DMS114 treated with DMSO at 0.1 percent for 48 hours (cell line): ENCODE measurements around the gene EDN3.

Source experiments
- DNase-seq: peaks from one replicate; lab custom pipeline; 2025; ENCODE audit not compliant: unreplicated experiment; lab: John Stamatoyannopoulos, UW

Gene EDN3

DNA sequence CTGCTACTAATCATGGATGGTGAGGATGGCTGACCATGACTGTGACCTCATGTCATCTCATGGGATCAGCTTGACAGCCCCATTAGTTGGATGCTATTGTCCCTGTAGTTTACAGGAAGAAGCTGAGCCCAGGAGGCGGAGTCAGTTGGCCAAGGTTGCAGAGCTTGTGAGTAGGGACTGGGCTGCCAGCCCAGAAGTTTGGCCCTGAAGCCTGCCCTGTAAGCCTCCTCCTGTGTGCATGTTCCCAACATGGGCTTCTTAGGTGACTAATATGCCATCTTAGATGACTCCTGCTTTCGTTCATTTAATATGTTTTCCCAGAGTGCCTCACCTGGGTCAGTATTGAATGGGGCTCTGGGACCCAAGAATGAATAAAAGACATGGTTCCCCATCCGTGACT is 6.9 kb downstream of the EDN3 start:
- no peak for DNase-seq

DNA sequence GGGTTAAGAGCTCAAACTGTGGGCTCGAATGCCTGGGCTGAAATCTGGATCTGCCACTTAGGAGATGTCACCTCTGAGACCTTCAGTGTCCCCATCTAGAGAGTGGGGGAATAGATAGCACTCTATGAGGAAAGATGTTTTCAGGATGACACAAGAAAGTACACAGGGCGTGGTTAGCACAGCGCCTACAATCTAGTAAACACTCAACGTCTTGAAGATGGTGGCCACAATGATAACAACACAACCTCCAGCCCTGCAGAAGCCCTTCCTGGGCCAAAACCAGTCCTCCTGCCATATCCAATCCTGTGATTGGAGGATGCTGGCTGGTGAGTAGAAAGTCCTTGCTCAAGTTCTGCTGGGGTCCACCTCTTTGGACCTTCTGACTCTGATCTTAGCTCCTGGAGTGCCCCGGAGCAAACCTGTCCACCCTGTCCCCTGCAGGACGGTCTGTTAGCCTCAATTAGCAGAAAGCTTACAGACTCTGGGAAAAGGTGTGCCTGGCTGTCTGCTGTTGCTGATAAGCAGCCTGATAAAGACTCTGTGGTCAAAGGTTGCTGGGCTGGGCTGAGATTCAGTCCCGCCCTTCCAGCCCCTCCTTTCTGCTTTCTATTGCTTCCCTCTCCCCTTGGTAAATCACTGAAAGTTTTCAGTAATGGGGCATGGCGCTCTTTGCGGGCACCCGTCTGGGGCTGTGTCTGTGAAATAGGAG is 8.2 kb downstream of the EDN3 start:
- no peak for DNase-seq

DNA sequence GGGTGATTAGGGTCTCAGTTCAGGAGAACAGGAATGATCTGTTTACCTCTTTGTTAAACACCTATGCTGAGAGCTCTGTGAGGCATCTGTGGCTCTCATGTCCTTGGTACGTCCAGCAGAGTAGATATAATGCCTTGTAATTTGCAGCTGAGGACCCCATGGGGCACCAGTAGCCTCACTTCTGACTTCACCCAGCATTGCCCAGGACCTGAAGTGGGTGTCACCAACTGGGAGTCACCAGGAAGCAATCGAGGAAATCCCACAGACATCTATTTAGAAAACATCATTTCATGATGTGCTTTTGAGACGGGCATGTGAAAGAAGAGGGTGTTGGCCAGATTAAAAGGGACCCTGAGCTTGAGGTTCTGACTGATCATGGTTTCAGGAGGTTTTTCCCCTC is 8.8 kb downstream of the EDN3 start:
- DNase-seq = no peak

DNA sequence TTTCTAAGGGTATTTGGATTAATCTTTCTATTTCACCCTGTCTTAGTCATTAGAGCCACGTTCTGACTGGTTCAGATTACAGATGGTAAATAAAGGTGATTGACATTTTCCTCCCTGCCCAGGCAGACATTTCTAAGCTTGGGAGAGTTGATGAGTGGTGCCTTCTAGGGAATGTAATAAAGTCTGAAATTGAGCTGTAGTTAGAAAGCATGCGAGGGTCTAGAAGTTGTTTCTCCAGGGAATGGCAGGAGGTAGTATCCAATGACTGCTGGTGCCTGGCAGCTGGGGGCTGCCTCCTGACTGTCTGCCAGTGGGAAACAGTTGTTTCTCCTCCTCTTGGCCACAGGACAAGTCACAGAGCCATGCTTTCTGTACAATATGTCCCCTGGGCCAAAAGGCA is 14.6 kb downstream of the EDN3 start:
- no peak for DNase-seq

DNA sequence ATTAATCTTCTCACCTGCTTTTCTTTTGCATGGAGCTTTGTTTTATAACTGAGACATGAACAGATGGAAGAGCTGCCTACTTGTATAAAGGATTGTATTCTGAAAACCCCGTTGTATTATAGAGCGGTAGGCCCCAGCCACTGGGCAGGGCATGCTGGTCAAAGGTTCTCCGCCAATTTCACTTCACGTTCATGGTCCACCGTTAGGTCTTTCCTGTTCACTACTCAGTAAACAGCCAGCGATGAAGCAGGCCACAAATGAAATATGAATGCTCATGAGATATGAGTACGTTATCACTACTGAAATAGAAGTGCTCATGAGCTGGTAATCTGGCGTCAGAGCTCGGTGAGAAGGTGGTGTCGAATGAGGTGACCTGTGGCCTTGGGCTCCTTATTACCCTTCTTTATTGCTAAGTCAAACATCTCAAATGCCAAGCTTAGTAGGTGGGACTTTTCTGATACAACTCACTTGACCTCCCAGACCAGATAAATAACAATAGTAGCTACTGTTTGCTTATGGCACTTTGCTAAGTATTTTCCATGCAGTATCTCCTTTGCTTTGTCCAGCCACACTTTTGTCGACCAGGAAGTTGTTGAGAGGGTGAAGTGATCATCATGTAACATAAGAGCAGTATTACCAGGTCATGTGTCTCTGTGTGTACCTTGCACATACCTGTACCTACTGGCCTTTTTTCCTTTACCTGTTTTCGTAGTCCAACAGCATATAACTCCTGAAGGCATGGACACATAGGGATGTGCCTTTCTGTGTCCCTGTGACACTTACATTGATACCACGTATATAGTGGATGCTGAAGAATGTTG is 16.7 kb downstream of the EDN3 start:
- DNase-seq = no peak

DNA sequence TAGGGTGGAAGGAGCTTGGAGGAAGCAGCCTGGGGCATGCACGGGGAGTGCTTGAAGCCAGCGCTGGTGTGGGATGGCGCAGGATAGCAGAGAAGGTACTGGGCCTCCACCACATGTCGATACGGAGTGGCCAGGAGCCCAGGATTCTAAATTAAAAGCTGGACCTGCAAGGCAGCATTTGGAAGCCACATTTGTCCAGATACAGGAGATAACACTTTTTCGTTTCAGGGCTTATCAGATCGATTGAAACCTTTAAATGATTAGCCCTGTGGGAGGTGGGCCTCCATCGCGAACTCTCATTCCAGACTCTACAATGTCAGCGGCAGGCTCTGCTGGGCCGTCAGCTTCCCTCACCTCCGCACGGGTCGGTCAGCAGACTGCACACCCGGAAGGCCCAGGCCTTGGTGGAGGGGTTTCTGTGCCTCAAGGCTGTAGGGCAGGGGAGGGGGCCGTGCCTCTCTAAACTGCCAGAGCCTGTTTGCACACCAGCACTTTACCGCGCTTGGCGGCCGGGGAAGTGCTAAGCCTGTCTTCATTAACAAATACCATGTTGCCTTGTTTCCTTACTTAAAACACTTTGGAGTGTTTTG is 17.9 kb downstream of the EDN3 start:
- DNase-seq = no peak

DNA sequence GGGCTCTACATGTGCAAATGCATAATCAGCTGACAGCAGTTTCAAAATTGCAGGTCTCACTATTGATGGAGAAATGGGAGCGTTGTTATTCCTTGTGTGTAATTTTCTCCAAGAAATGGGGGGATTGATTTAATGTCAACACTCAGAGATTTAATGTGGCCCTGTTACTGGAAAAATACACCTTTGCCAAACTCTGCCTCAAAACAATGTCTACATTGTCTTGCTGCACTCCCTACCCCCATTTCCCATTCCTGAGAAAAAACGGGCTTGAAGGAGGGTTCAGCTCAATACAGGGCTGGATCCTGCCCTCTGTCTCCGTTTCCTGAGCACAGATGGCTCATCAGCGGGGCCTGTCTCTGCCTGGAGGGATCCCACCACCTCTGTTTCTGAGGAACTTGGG is 18.4 kb downstream of the EDN3 start:
- no peak for DNase-seq

DNA sequence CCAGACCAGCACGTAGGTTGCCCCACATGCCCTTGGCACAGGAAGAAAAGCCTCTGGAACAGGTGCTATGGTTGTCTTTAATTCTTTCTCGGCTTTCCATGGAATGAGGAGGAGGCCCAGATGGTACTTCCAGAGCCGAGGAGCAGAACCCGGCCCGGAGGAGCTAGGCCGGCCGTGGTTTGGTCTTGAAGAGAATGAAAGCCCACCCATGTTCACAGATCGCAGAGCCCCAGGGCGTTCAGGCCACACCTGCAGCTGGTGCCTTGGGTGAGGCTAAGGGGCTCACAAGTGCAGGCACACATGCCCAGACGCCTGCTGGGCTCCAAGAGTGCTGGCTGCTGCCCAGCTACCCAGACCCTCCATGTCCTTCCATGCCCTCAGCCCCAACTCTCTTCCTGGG is 20.0 kb downstream of the EDN3 start:
- DNase-seq = no peak

DNA sequence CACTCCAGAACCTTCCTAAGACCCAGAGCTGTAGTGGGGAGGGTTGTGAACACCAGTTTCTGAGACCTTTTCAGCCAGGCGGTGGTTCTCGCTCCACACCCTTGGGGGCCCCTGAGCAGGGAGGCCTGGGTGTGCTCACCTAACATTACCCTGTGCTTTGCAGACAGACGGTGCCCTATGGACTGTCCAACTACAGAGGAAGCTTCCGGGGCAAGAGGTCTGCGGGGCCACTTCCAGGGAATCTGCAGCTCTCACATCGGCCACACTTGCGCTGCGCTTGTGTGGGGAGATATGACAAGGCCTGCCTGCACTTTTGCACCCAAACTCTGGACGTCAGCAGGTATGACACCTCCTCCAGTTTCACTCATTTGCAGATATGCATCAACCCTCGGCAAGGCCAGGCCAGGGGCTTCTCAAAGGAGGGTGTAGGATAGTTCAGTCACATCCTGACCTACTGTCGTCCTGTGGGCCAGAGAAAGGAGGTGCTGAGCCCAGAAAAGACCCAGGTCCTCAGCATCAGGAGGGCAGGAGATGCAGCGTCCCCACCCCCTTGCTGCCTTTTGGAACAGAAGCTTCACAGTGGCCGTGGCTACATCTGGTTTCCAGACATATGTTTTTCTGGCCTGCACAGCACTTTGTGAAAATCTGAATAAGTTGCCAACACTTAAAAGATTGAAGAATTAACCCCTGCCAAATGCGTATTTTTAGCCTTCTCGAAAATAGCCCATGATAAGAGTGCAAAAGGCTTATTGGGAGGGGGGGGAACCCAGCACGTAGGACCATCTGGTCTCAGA is 20.6 kb downstream of the EDN3 start:
- DNase-seq = no peak

DNA sequence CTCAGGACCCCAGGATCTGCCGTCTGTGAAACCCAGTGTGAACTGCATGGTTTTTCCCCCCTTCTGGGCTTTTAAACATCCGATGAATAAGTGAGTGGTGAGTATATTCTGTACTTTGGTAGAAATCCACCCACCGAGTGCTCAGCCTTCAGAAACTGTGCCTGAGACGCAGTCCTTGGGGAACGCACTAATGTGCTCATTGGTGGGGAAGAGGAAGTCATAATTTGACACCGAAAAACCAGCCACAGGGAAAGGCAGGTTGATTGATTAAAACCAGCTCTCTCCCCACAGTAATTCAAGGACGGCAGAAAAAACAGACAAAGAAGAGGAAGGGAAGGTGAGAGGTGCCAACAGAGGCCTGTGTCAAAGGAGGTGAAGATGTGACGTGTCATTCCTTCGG is 21.7 kb downstream of the EDN3 start:
- no peak for DNase-seq

DNA sequence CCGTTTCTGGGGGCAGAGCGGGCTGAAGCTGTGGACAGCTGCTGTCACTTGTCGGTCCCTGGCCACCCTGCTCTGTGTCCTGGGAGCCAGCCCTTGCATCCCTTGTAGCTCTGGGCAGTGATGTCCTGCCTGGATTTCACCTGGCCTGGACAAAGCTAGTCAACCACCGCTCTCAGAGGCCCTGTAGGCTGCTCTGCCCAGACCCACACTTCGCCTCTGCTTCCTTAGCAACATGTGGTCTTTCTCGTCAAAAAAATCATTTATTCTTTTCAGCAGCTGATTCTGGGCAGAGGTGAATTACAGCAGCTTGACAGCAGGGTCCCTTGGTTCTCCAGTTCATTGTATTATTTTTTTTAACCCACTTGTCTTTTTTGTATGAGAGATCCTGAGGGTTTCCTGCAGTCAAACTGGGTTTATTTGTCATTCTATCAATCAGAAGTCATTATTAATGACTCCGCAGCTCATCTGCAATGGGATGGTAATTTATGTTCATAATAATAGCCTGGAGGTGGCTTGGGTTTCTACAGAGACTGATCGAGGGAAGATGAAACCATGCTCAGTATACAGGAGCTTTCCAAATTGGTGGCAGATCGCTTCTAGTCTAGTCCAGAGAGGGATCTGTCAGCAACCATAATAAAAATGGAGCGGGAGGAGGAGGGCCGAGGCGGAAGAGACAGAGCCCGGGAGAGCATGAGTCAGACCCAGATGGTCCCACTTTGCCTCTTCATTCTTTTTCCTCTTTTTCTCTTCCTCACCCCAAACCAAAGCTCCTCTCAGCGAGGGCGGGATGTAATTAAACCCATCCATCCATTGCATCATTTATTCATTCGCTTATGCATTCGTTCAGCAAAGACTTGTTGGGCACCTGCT is 22.4 kb downstream of the EDN3 start:
- no peak for DNase-seq

DNA sequence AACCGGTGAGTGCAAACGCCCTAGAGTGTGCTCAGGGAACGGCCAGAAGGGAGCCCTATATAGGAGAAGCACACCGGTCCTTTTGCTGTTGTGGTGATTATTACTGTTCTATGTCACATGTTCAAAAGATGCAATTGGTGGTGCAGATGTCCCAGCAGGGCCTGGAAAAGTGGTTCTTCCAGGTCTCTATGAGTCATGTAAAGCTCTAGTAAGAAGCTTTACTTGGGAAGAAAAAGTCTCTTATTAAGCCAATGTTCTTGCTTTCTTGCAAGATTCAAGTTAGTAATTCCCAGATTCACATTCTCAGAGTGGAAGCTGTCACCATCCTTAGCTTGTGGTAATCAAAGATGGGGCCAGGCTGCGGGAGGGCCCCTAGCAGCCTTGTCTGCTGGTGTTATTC is 23.3 kb downstream of the EDN3 start:
- DNase-seq = no peak

DNA sequence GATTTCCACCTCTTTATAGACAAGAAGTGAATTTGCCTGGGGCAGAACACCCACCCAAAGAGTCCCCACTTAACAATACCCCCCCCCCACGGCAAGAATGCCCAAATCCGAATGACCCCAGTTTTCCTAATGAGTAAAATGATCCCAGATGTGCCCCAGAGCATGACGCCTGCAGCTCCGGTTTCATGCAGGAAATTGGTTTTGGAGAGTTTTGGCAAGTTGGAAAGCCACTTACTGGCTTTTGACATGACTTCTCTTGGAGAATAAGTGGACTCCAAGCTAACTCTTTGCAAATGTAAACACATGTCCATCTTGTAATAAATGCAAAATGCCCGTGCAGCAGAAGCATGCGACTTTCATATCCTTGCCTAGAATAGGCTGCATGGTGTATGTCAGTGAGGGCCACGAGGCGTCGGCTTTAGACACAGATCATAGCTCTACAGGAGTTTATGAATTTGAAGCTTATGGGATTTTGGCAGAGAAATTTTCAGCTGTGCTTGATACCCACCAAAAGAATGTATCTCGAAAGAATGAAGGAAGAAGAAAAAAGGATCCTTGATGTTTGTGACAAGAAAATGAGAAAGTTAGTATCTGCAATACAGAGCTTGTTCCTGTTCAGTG is 24.2 kb downstream of the EDN3 start:
- no peak for DNase-seq

DNA sequence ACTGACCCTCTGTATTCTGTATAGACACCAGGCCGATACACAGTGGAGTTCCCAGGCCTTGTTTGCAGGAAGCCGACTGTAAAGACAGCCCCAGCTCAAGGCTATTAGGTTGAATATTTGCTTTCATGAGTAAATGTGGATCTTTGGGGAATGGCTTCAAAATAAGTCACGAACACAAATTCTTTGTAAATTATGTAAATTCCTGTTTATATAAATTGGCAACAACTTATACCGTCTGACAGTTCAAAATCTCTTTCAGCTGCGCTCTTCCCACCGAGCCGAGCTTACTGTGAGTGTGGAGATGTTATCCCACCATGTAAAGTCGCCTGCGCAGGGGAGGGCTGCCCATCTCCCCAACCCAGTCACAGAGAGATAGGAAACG is 24.7 kb downstream of the EDN3 start:
- DNase-seq = no peak

DNA sequence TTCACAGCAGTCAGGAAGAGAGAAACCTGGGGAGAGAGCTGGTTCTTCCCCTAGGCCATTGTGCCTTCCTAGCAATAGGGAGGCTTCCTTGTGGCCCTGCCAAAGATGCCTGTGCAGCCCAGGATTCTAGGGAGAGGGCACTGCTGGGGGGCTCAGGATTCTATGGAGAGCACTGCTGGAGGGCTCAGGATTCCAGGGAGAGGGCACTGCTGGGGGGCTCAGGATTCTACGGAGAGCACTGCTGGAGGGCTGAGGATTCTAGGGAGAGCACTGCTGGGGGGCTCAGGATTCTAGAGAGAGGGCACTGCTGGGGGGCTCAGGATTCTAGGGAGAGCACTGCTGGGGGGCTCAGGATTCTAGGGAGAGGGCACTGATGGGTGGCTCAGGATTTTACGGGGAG is 25.8 kb downstream of the EDN3 start:
- DNase-seq = no peak

DNA sequence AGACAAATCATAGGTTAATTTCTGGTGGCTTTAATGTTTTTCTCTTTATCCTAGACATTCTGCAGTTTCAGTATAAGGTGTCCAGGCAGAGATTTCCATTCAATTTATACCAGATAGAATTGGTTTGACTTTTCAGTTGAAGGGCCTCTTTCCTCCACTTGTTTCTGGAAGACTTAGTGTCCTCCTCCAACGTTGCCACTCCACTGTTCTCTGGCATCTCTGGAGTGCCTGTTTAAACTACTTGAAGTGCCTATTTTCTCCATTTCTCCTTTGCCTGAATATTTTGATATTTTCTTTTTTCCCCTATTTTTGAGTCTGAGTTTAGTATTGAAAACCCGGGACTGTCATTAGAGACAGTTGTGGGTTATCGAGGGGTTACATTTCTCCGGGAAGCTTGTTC is 27.7 kb downstream of the EDN3 start:
- no peak for DNase-seq

DNA sequence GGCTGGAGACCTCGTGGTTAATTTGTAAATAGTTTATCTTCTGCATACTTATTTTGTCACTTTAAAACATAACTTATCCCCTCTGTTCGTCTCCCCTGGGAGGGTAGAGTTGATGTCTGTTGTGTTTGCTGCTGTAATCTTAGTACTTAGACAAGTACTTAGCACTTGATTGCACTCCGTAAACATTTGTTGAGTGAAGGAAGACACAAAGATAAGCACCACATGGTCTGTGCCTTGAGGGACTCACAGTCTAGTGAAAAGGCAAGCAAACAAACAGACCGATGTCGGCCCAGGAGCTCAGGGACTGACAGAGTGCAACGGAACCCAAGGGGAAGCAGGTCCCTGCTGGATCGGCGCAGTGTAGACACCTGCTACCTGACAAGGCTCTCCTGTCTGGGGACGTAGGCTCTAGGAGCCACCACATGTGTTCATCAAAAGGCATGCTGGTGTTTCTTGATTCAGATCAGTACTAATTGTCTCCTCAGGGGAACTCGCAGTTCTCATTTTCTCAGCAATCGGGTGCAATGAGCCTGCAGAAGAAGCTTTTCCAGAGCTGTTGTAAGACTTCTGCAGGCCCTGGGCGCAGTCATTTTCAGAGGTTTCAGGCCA is 31.4 kb downstream of the EDN3 start:
- no peak for DNase-seq

DNA sequence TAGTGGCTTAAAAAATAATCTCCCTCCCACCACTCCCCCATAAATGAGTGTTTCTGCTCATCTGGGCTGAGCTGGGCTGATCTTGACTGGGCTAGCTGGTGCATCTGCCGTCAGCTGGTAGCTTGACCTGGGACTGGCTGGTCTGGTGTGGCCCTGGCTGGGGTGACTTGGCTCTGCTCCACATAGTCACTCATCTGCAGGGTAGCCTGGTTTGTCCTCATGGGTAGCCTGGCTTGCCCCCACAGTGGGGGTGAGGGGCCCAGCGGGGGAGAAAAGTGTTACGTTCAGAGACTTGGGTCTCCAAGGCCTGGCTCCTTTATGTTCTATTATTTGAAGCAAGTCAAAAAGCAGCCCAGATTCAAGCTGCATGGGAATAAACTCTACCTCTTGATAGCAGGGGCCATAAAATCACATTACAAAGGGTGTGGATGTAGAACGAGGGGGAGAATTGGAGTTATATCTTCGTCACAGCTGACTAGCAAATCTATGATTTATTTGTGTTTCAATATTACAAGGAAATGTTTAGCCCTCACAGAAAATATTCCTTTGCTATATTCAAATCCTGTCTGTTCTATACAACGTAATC is 32.9 kb downstream of the EDN3 start:
- DNase-seq = no peak

DNA sequence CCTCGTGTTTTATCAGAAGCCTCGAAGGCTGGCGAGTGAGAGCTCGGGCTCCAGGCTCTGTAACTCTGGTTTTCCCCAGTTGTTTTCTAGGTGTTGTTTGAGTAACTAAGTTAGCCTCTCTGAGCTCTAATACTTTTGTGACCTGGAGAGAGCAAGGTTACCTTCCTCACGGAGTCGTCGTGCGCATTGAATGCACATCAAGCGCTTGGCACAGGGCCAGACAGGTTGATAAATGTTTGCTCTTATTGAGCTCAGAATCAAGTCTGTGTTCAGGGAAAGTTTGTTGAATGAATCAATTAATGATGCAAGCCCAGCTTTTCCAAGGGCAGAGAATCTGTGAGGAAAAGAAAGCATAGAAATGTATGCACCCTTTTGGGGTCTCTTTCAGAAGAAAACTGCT is 33.5 kb downstream of the EDN3 start:
- no peak for DNase-seq
